Heart right ventricle (tissue), 16 donors: Measurements from ENCODE around the gene ARHGAP32. TPM values are rescaled to one million over a fixed set of nuclear protein-coding genes. Genes with fewer than 3 reads are reported as not detected.

Experiments
- ATAC-seq, 8 donors: fragments of 200-7000 bp; cut with Tn5 transposase; one replicate each; pipeline ENCODE4 v1.9.1; 2020; ENCODE audit warnings: mild to moderate bottlenecking in 8 of 8, moderate library complexity in 8 of 8, moderate number of reproducible peaks in 1 of 8
- DNase-seq, 2 donors: peaks; one replicate each; pipeline ENCODE4 v3.0.0-alpha.2; 2020
- H3K27ac ChIP-seq, 10 donors: fragments of 200-600 bp; sonication (generic) in 2 of 10; one replicate each; pipeline versions ENCODE4 v1.5.0 to v1.8.0; 2020 to 2022; ENCODE audit warnings: mild to moderate bottlenecking in 3 of 10
- H3K27me3 ChIP-seq, 7 donors: fragments of 200-600 bp; one replicate each; pipeline ENCODE4 v1.8.0; 2021 to 2022; ENCODE audit warnings: mild to moderate bottlenecking in 2 of 7
- H3K36me3 ChIP-seq, 9 donors: fragments of 200-600 bp; sonication (generic) in 1 of 9; one replicate each; pipeline versions ENCODE4 v1.5.0 to v1.8.0; 2020 to 2022; ENCODE audit warnings: mild to moderate bottlenecking in 2 of 9
- H3K4me1 ChIP-seq, 9 donors: fragments of 200-600 bp; sonication (generic) in 1 of 9; one replicate each; pipeline versions ENCODE4 v1.5.0 to v1.8.0; 2020 to 2022; ENCODE audit warnings: mild to moderate bottlenecking in 4 of 9
- H3K4me3 ChIP-seq, 10 donors: fragments of 200-600 bp; sonication (generic) in 2 of 10; one replicate each; pipeline versions ENCODE4 v1.5.0 to v1.8.0; 2020 to 2022; ENCODE audit warnings: mild to moderate bottlenecking in 7 of 10, moderate library complexity in 2 of 10
- H3K9me3 ChIP-seq, 11 donors: fragments of 200-600 bp in 10 of 11; sonication (generic) in 2 of 11; one replicate each; pipeline versions ENCODE4 v1.5.0 to v1.8.0; 2013 to 2022; ENCODE audit warnings: mild to moderate bottlenecking in 2 of 11, control low read depth in 1 of 11, moderate library complexity in 1 of 11
- CTCF ChIP-seq, 9 donors: fragments of 200-600 bp; sonication (generic) in 2 of 9; IDR thresholded peaks; one replicate each; pipeline versions ENCODE4 v1.5.0 to v1.8.0; 2021 to 2022; ENCODE audit warnings: antibody characterized with exemption in 9 of 9, mild to moderate bottlenecking in 5 of 9, moderate library complexity in 1 of 9
- WGBS, 2 donors: extraction: QIAGEN DNeasy Blood & Tissue Kit; methylation state at CpG; one replicate each; pipeline ENCODE4 v1.1.7; 2013; ENCODE audit warnings: inconsistent platforms in 1 of 2; 5-methylcytosine and 5-hydroxymethylcytosine counted together
- intact Hi-C, 10 donors: fragments of 100-400 bp; cut with DNase I; formaldehyde crosslinking; loops; one replicate each; pipeline versions ENCODE4 v1.11.1 to v1.14.2; 2022
- polyA plus RNA-seq, 2 donors: library from polyadenylated mRNA; stranded (reverse); fragments of 200-250 nt; gene quantifications; one replicate each; pipeline ENCODE4 v1.2.3, GENCODE V29; 2013
- total RNA-seq, 10 donors: library from RNA; stranded (reverse); fragmentation: NEBNext Ultra II Directional in 3 of 10; extraction: Animal tissue kit (Norgen Biotek cat#: 25700) in 3 of 10; gene quantifications; one replicate each; pipeline versions ENCODE4 v1.2.1 to v1.2.4, GENCODE V29; 2021 to 2023
- donor health status: Arrhythmogenic right ventricular cardiomyopathy.
- donor health status: ischemic (EF 13 %, LVEDD 7.1; RV severe dilation, severe dysfunction).
- donor health status: healthy with polysubstance abuse.
- donor health status: DM: no; HTN: yes; CAD: no.
- donor health status: DM: no; HTN: no; CAD: no.
- donor health status: ischemic (EF 25% LVEDD 6.9; RV normal size, moderate dysfunction).
- donor health status: ischemic (EF 25% LVEDD 5.7; RV mildly dilated, moderate dysfunction).
- donor health status: healthy.
- donor health status: DM: yes; HTN: yes; CAD: no.
- donor health status: Ischemic cardiomyopathy.
- donor health status: ischemic (EF 35%, LVEDD 5.7; RV mildly dilated, moderate dysfunction).
- donor health status: nonischemic (EF 11% LVEDD 7.7; RV severe dilation, severe dysfunction).
- donor health status: DM: yes; HTN: yes; CAD: no.
- donor health status: PGD.
- donor health status: ischemic (EF 29% LVEDD 5.4; RV normal size, mild dysfunction).
- donor health status: nonischemic (EF 23%, LVEDD 6.1; RV moderate dilation, normal function).

The ARHGAP32 gene
- total and polyA plus RNA-seq, 12 donors = 1.0 to 8.7 (median 4.4) TPM

- H3K27me3 ChIP-seq = peaks cover 0 to 14% (median under 1%) of the 10 kb centered on the region in 7 donors
These were observed 254.6 kb downstream of the ARHGAP32 start for GRCh38 chr11:128937480-128937879.

GRCh38 chr11:128936606-128937251 is 255.4 kb downstream of the ARHGAP32 start:
- Histone ChIP-seq H3K9me3 (no peaks in the 10 kb centered on the region), H3K36me3 (no peaks in the 10 kb centered on the region), H3K4me3 (no peak overlapping the region), H3K4me1 (no peaks in the 10 kb centered on the region), H3K27me3 (peaks cover 0 to 14% (median 5%) of the 10 kb centered on the region in 7 donors), H3K27ac (no peak overlapping the region)
- intact Hi-C loops = no loop called here
- ATAC-seq (peak in 1 of 8 donors; percentile 38), DNase-seq (no peak)
- no peak for TF ChIP-seq CTCF (IDR thresholded peaks at IDR 0.05)
- WGBS, 2 donors = 73 to 74% methylated on average over 16 of the region's 16 CpGs

More at GRCh38 chr11:128937480-128937879, 254.6 kb downstream of the ARHGAP32 start:
- DNase-seq (no peak), ATAC-seq (no peak)
- no peak overlapping the region for H3K27ac ChIP-seq
- H3K9me3 ChIP-seq = no peaks in the 10 kb centered on the region
- 92 to 94% methylated on average over 9 of the region's 9 CpGs for WGBS, 2 donors
- intact Hi-C loops = no loop called here
- H3K4me1 ChIP-seq = no peaks in the 10 kb centered on the region
- no peaks in the 10 kb centered on the region for H3K36me3 ChIP-seq
- no peak overlapping the region for H3K4me3 ChIP-seq
- no peak for TF ChIP-seq CTCF (IDR thresholded peaks at IDR 0.05)

GRCh38 chr11:128934926-128935325 is 257.2 kb downstream of the ARHGAP32 start:
- Histone ChIP-seq H3K36me3 (no peaks in the 10 kb centered on the region), H3K4me1 (no peaks in the 10 kb centered on the region), H3K9me3 (no peaks in the 10 kb centered on the region), H3K4me3 (no peak overlapping the region), H3K27ac (no peak overlapping the region), H3K27me3 (peaks cover 0 to 13% (median 2%) of the 10 kb centered on the region in 7 donors)
- DNase-seq (no peak), ATAC-seq (no peak)
- TF ChIP-seq CTCF (IDR thresholded peaks at IDR 0.05) = no peak
- intact Hi-C loops = no loop called here
- WGBS, 2 donors = 97% methylated on average over 10 of the region's 10 CpGs

- TF ChIP-seq CTCF (IDR thresholded peaks at IDR 0.05) = no peak
- WGBS, 2 donors = 95 to 96% methylated on average over 7 of the region's 7 CpGs
- Histone ChIP-seq H3K4me3 (no peak overlapping the region), H3K9me3 (no peaks in the 10 kb centered on the region), H3K36me3 (no peaks in the 10 kb centered on the region), H3K27me3 (peaks cover 0 to 8% (median 0%) of the 10 kb centered on the region in 7 donors), H3K4me1 (no peaks in the 10 kb centered on the region), H3K27ac (no peak overlapping the region)
- ATAC-seq (no peak), DNase-seq (no peak)
- intact Hi-C loops = no loop called here
These were observed 257.8 kb downstream of the ARHGAP32 start for GRCh38 chr11:128934351-128934750.
